Spleen (tissue), 7 donors: Measurements from ENCODE around the gene UNC79.

Source experiments
- CTCF ChIP-seq, 11 experiments: fragments of 200-600 bp in 7 of 11; fragments of 450-650 bp in 4 of 11; sonication (generic) in 4 of 11; IDR thresholded peaks in 8 of 11; conservative IDR thresholded peaks in 3 of 11; 1 replicate in 7 of 11; 2 replicates in 4 of 11; pipeline versions ENCODE4 v1.4.0 to v1.8.0; 2016 to 2021; ENCODE audit warnings: antibody characterized with exemption in 11 of 11, inconsistent platforms in 4 of 11, mild to moderate bottlenecking in 1 of 11
- POLR2A ChIP-seq, 3 donors: fragments of 450-650 bp; IDR thresholded peaks; one replicate each; pipeline ENCODE4 v1.5.1; 2017; ENCODE audit warnings: antibody characterized with exemption in 3 of 3, mild to moderate bottlenecking in 1 of 3
- donor health status: DM: no; HTN: no; CAD: no; lungs with moderate emphysema.
- donor health status: DM: no; HTN: no; CAD: no.
- donor health status: DM: no; HTN: no; CAD: no.

- TF ChIP-seq CTCF (IDR thresholded peaks at IDR 0.05 in 8 of 11, conservative IDR thresholded peaks at IDR 0.05 in 3 of 11) (no peak), POLR2A (IDR thresholded peaks at IDR 0.05) (no peak)
Observed at GRCh38 chr14:93712838-93713724, 282.3 kb downstream of the UNC79 start.
